Erythroblast (primary cell): ENCODE results near the gene PHKA1.

Experiments used
- GATA1 ChIP-seq: IDR thresholded peaks from 2 replicates; pipeline ENCODE4 v1.6.1; 2011; ENCODE audit warnings: low read depth, mild to moderate bottlenecking, control low read depth, low read length, moderate library complexity
- POLR2A ChIP-seq: IDR thresholded peaks from 2 replicates; pipeline ENCODE4 v1.6.1; 2011; ENCODE audit warnings: mild to moderate bottlenecking, low read length

- TF ChIP-seq POLR2A = no peak
- TF ChIP-seq GATA1 = no peak
These were observed 144.3 kb downstream of the PHKA1 start for GRCh38 chrX:72569786-72570185.
